Suprapubic skin (tissue), 4 donors: ENCODE measurements around the gene C2CD4A. TPM values are rescaled to one million over a fixed set of nuclear protein-coding genes. Genes with fewer than 3 reads are reported as not detected.

ENCODE experiments used
- DNase-seq, 2 donors: peaks; one replicate each; pipeline ENCODE4 v3.0.0-alpha.2; 2019; ENCODE audit warnings: low spot score in 2 of 2
- H3K27ac ChIP-seq: fragments of 200-600 bp; sonication (generic); one replicate; pipeline ENCODE4 v1.5.1; 2019
- H3K27me3 ChIP-seq: fragments of 200-600 bp; sonication (generic); one replicate; pipeline ENCODE4 v1.5.1; 2019
- H3K36me3 ChIP-seq: fragments of 200-600 bp; sonication (generic); one replicate; pipeline ENCODE4 v1.5.1; 2019
- H3K4me1 ChIP-seq: fragments of 200-600 bp; sonication (generic); one replicate; pipeline ENCODE4 v1.5.1; 2019
- H3K4me3 ChIP-seq: fragments of 200-600 bp; sonication (generic); one replicate; pipeline ENCODE4 v1.5.1; 2019; ENCODE audit warnings: mild to moderate bottlenecking
- H3K9me3 ChIP-seq: fragments of 200-600 bp; sonication (generic); one replicate; pipeline ENCODE4 v1.5.1; 2019
- CTCF ChIP-seq, 2 donors: fragments of 200-600 bp in 1 of 2; fragments of 450-650 bp in 1 of 2; sonication (generic) in 1 of 2; IDR thresholded peaks; one replicate each; pipeline ENCODE4 v1.5.1; 2016 to 2019; ENCODE audit warnings: antibody characterized with exemption in 2 of 2, mild to moderate bottlenecking in 1 of 2, moderate library complexity in 1 of 2
- EP300 ChIP-seq: sonication (generic); formaldehyde crosslinking; IDR thresholded peaks from one replicate; pipeline ENCODE4 v1.6.1; 2017; ENCODE audit warnings: antibody characterized with exemption
- POLR2A ChIP-seq, 2 donors: fragments of 450-650 bp; IDR thresholded peaks; one replicate each; pipeline ENCODE4 v1.6.1; 2017; ENCODE audit warnings: antibody characterized with exemption in 2 of 2, mild to moderate bottlenecking in 2 of 2, moderate library complexity in 2 of 2
- POLR2AphosphoS5 ChIP-seq, 3 donors: sonication (generic); formaldehyde crosslinking; IDR thresholded peaks; one replicate each; pipeline ENCODE4 v1.6.1; 2017; ENCODE audit warnings: antibody characterized with exemption in 3 of 3
- WGBS: methylation state at CpG from one replicate; pipeline ENCODE4 v1.1.5; 2018; 5-methylcytosine and 5-hydroxymethylcytosine counted together
- total RNA-seq, 4 donors: library from RNA; depleted of rRNA; stranded (reverse); fragments of >200 nt; gene quantifications; one replicate each; pipeline ENCODE4 v1.1.0, GENCODE V29; 2016

C2CD4A gene
- total RNA-seq, 4 donors from 2014 or later, result 0.45 to 0.62 TPM; not detected in 2

DNA sequence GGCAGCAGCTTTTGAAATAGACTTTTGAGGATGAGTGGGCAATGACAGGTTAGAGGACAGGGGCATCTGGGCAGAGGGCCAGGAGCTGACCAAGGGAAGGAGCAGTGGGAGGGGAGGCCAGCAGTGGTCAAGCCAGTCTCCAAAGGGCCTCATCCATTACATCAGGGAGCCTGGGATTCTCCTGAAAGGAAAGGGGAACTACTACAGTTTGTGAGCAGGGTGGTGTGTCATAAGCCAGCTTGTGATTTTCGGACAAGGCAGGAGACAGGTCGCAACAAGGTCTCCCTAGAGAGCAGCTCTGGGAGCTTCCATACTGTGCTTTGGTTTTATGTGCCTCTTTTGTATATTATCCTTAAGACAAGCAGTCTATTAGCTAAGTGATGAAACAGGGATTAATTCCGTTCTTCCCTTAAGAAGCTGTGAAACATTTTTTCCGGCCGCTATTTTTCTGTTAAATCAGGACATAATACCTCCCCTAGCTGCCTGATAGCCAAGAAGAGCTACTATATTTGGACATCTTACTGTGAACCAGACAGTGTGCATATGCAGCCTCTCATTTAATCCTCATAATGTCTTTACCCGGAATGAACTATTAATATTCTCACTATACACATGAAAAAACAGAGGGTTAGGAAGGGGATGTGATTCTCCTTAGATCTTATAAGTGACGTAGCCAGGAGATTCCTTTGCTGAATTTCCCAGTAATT, 51.9 kb downstream of the C2CD4A start:
- no peaks in the 10 kb centered on the region for H3K9me3 ChIP-seq
- TF ChIP-seq EP300, result no peak
- TF ChIP-seq CTCF (IDR thresholded peaks at IDR 0.05), result no peak
- no peak for TF ChIP-seq POLR2A (IDR thresholded peaks at IDR 0.05)
- TF ChIP-seq POLR2AphosphoS5 (IDR thresholded peaks at IDR 0.05), result no peak
- 56% methylated on average over 7 of the region's 7 CpGs for WGBS

GRCh38 chr15:62119227-62119864, 52.6 kb downstream of the C2CD4A start:
- 30% methylated on average over 7 of the region's 7 CpGs for WGBS
- no peaks in the 10 kb centered on the region for H3K36me3 ChIP-seq
- peak overlapping the region; percentile 79 for H3K27ac ChIP-seq
- H3K9me3 ChIP-seq, result no peaks in the 10 kb centered on the region
- TF ChIP-seq CTCF (IDR thresholded peaks at IDR 0.05), result no peak
- no peak for TF ChIP-seq POLR2A (IDR thresholded peaks at IDR 0.05)
- TF ChIP-seq EP300, result no peak
- TF ChIP-seq POLR2AphosphoS5 (IDR thresholded peaks at IDR 0.05), result peak in 2 of 3 donors; percentile 56 to 67
- H3K4me1 ChIP-seq, result peaks cover 19% of the 10 kb centered on the region
- no peak for DNase-seq
- H3K27me3 ChIP-seq, result no peaks in the 10 kb centered on the region
- H3K4me3 ChIP-seq, result peak overlapping the region; percentile 17

More for the DNA sequence above, 51.9 kb downstream of the C2CD4A start:
- Histone ChIP-seq H3K4me3 (peak overlapping the region; percentile 17), H3K27me3 (no peaks in the 10 kb centered on the region), H3K4me1 (peaks cover 19% of the 10 kb centered on the region), H3K27ac (peak overlapping the region; percentile 79), H3K36me3 (no peaks in the 10 kb centered on the region)
- no peak for DNase-seq

- 92% methylated on average over 3 of the region's 3 CpGs for WGBS
- TF ChIP-seq EP300 (no peak), CTCF (IDR thresholded peaks at IDR 0.05) (no peak), POLR2AphosphoS5 (IDR thresholded peaks at IDR 0.05) (no peak), POLR2A (IDR thresholded peaks at IDR 0.05) (no peak)
- peak overlapping the region; percentile 79 for H3K27ac ChIP-seq
- no peaks in the 10 kb centered on the region for H3K9me3 ChIP-seq
- no peaks in the 10 kb centered on the region for H3K27me3 ChIP-seq
- no peak for DNase-seq
- H3K36me3 ChIP-seq, result no peaks in the 10 kb centered on the region
- H3K4me3 ChIP-seq, result no peak overlapping the region
- H3K4me1 ChIP-seq, result peaks cover 19% of the 10 kb centered on the region
Observed at GRCh38 chr15:62119874-62120273, 53.1 kb downstream of the C2CD4A start.

Other genes with a start within 250 kb of the C2CD4A start
- 10 to 100 TPM; 30.4 to 74.3 (median 42.8) TPM for gene VPS13C, start 6.5 kb upstream of the C2CD4A start, total RNA-seq
- 1 to 10 TPM in 3 of 4 donors, under 1 TPM in 1; 0.64 to 5.7 (median 3.3) TPM for gene C2CD4B, start 98.3 kb downstream of the C2CD4A start, total RNA-seq